Heart left ventricle (tissue), 13 donors: Measurements from ENCODE around the gene IGIP.

Experiments
- CTCF ChIP-seq, 12 donors: fragments of 200-600 bp; sonication (generic) in 4 of 12; IDR thresholded peaks; one replicate each; pipeline versions ENCODE4 v1.5.0 to v1.8.0; 2018 to 2022; ENCODE audit warnings: antibody characterized with exemption in 12 of 12, mild to moderate bottlenecking in 5 of 12
- POLR2A ChIP-seq, 2 donors: fragments of 450-650 bp; IDR thresholded peaks; one replicate each; pipeline ENCODE4 v1.6.1; 2017; ENCODE audit warnings: antibody characterized with exemption in 2 of 2, mild to moderate bottlenecking in 2 of 2, moderate library complexity in 2 of 2
- donor health status: ischemic (EF 13 %, LVEDD 7.1; RV severe dilation, severe dysfunction).
- donor health status: DM: no; HTN: yes; CAD: no.
- donor health status: DM: no; HTN: no; CAD: no.
- donor health status: ischemic (EF 25% LVEDD 6.9; RV normal size, moderate dysfunction).
- donor health status: ischemic (EF 25% LVEDD 5.7; RV mildly dilated, moderate dysfunction).
- donor health status: ischemic (EF 35%, LVEDD 5.7; RV mildly dilated, moderate dysfunction).
- donor health status: nonischemic (EF 11% LVEDD 7.7; RV severe dilation, severe dysfunction).
- donor health status: DM: yes; HTN: yes; CAD: no.
- donor health status: PGD.
- donor health status: ischemic (EF 29% LVEDD 5.4; RV normal size, mild dysfunction).
- donor health status: nonischemic (EF 23%, LVEDD 6.1; RV moderate dilation, normal function).

- TF ChIP-seq POLR2A (IDR thresholded peaks at IDR 0.05) (no peak), CTCF (IDR thresholded peaks at IDR 0.05) (peak in 1 of 12 donors; percentile 7)
Observed at GRCh38 chr5:140106101-140106500, 19.6 kb upstream of the IGIP start.
